AG10803 (cell line): Measurements from ENCODE around the gene NAV3.

Experiments
- DNase-seq: peaks from one replicate; pipeline ENCODE4 v3.0.0; 2010; ENCODE audit warnings: low read depth
- H3K4me3 ChIP-seq: 2 replicates; pipeline ENCODE4 v1.5.1; 2011; ENCODE audit warnings: mild to moderate bottlenecking, low read length, control low read depth
- CTCF ChIP-seq: conservative IDR thresholded peaks from 2 replicates; pipeline ENCODE4 v1.5.1; 2011; ENCODE audit warnings: mild to moderate bottlenecking, low read length, control low read depth, inconsistent platforms

NAV3 gene

GRCh38 chr12:78143717-78144116, 313.0 kb downstream of the NAV3 start:
- no peak overlapping the region for H3K4me3 ChIP-seq
- TF ChIP-seq CTCF = no peak
- no peak for DNase-seq

GRCh38 chr12:78145398-78145797, 314.7 kb downstream of the NAV3 start:
- no peak; the same call in 1 of the 2 replicates for TF ChIP-seq CTCF
- no peak overlapping the region for H3K4me3 ChIP-seq
- DNase-seq = no peak

GRCh38 chr12:78146365-78146772, 315.7 kb downstream of the NAV3 start:
- no peak overlapping the region for H3K4me3 ChIP-seq
- peak; percentile 84 for TF ChIP-seq CTCF
- peak; percentile 60 for DNase-seq

GRCh38 chr12:78149459-78149858, 318.8 kb downstream of the NAV3 start:
- no peak for DNase-seq
- no peak overlapping the region for H3K4me3 ChIP-seq
- TF ChIP-seq CTCF = no peak

GRCh38 chr12:78155546-78155945, 324.9 kb downstream of the NAV3 start:
- H3K4me3 ChIP-seq = no peak overlapping the region
- no peak for TF ChIP-seq CTCF
- no peak for DNase-seq

GRCh38 chr12:78156751-78157150, 326.1 kb downstream of the NAV3 start:
- DNase-seq = no peak
- H3K4me3 ChIP-seq = no peak overlapping the region
- no peak for TF ChIP-seq CTCF

- no peak for DNase-seq
- H3K4me3 ChIP-seq = no peak overlapping the region
- TF ChIP-seq CTCF = no peak
Observed at GRCh38 chr12:78157199-78157598, 326.5 kb downstream of the NAV3 start.
